ENCODE results near the gene KRT40. TPM values are rescaled to one million over a fixed set of nuclear protein-coding genes. Genes with fewer than 3 reads are reported as not detected.

The KRT40 gene
- total RNA-seq, 4 donors from 2014 or later = not detected

DNA sequence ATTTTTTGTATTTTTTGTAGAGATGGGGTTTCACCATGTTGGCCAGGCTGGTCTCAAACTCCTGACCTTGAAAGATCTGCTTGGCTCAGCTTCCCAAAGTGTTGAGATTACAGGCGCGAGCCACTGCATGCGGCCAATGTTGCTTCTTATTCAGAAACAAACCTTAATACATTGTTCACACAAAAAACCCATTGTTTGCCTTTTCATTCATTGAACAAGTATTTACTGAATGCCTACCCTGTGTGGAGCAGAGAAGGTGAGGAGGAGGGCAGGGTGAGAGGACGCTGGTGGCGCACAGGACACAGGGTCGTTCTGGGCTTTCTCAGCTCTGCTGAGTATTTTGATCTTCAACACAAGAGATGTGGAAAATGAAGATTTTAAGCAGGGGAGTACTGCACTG is 38.7 kb downstream of the KRT40 start:
- ATAC-seq (no peak), DNase-seq (no peak)
- Histone ChIP-seq H3K27me3 (peaks cover 6 to 15% (median 8%) of the 10 kb centered on the region in 3 donors), H3K36me3 (no peaks in the 10 kb centered on the region), H3K9me3 (no peaks in the 10 kb centered on the region), H3K27ac (no peak overlapping the region), H3K4me3 (no peak overlapping the region), H3K4me1 (peaks cover 0 to 4% of the 10 kb centered on the region in 2 donors)
- in situ Hi-C loops (cut with MboI; ENCODE audit: low sequenced_read_pairs in 4 of 4) (no loop called here), intact Hi-C loops (cut with DNase I; ENCODE audit: low total_unique reads) (no loop called here)
- TF ChIP-seq, protein P1, sequence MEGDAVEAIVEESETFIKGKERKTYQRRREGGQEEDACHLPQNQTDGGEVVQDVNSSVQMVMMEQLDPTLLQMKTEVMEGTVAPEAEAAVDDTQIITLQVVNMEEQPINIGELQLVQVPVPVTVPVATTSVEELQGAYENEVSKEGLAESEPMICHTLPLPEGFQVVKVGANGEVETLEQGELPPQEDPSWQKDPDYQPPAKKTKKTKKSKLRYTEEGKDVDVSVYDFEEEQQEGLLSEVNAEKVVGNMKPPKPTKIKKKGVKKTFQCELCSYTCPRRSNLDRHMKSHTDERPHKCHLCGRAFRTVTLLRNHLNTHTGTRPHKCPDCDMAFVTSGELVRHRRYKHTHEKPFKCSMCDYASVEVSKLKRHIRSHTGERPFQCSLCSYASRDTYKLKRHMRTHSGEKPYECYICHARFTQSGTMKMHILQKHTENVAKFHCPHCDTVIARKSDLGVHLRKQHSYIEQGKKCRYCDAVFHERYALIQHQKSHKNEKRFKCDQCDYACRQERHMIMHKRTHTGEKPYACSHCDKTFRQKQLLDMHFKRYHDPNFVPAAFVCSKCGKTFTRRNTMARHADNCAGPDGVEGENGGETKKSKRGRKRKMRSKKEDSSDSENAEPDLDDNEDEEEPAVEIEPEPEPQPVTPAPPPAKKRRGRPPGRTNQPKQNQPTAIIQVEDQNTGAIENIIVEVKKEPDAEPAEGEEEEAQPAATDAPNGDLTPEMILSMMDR (IDR thresholded peaks at IDR 0.05 in 4 of 5, conservative IDR thresholded peaks at IDR 0.05 in 1 of 5) = no peak
- TF ChIP-seq POLR2A (IDR thresholded peaks at IDR 0.05) = no peak

DNA sequence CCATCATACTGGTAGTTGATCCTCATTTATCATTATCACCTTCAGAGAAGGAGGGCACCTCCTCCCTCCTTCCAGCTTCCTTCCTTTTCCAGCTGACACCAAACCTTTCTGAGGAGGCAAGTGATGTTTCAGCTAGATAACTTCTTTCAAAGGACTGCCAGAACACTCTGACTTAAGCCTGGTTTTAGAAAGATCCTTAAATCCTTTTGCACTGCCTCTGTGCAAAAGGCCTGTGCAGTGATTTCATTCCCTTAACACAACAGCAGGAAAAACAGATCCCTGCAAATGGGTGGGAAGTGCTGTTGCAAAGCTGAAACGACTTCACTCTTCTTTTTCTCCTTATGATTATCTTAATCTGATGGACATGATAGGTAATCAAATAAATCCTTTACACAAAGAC is 39.6 kb downstream of the KRT40 start:
- TF ChIP-seq POLR2A (IDR thresholded peaks at IDR 0.05) = no peak
- TF ChIP-seq, protein P1 (IDR thresholded peaks at IDR 0.05 in 4 of 5, conservative IDR thresholded peaks at IDR 0.05 in 1 of 5) = no peak
- Histone ChIP-seq H3K27ac (no peak overlapping the region), H3K9me3 (no peaks in the 10 kb centered on the region), H3K36me3 (no peaks in the 10 kb centered on the region), H3K27me3 (peaks cover 6 to 15% (median 8%) of the 10 kb centered on the region in 3 donors), H3K4me3 (no peak overlapping the region), H3K4me1 (no peaks in the 10 kb centered on the region)
- intact Hi-C loops (cut with DNase I; ENCODE audit: low total_unique reads) (no loop called here), in situ Hi-C loops (cut with MboI; ENCODE audit: low sequenced_read_pairs in 4 of 4) (no loop called here)
- no peak for DNase-seq
- ATAC-seq = no peak

DNA sequence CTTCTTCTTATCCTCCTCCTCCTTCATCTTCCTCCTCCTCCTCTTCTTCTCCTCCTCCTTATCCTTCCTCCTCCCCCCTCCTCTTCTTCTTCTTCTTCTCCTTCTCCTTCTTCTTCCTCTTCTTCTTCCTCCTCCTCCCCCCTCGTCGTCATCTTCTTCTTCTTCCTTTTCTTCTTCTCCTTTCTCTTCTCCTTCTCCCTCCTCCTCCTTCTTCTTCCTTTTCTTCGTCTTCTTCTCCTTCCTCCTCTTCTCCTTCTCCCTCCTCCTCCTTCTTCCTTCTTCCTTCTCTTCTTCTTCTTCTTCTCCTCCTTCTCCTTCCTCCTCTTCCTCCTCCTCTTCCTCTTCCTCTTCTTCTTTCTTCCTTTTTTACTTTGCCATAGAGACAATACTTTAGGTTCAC is 41.6 kb downstream of the KRT40 start:
- in situ Hi-C loops (cut with MboI; ENCODE audit: low sequenced_read_pairs in 4 of 4) = no loop called here
- intact Hi-C loops (cut with DNase I; ENCODE audit: low total_unique reads) = no loop called here
- TF ChIP-seq, protein P1 (IDR thresholded peaks at IDR 0.05 in 4 of 5, conservative IDR thresholded peaks at IDR 0.05 in 1 of 5) = no peak
- TF ChIP-seq POLR2A (IDR thresholded peaks at IDR 0.05) = no peak

DNA sequence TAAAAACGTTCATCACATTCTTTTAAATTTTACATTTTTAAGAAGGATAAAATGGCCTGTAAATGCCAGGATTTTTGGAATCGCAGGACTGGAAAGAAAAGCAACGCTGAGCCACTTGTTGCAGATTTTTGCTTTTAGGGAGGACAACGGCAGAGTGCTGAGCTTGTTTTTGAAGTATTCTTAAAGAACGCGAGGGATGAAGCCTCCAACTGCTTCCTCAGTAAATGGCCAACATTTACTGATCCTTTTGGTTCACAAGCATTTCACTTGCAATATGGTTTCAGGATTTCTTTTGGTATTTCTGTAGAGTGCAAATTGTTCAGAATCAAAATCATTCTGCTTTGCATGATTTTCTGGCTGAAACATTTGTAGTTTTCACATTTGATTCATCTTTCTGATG is 43.9 kb downstream of the KRT40 start:
- no peak overlapping the region for H3K4me3 ChIP-seq
- peaks cover 0 to 2% (median 0%) of the 10 kb centered on the region in 3 donors for H3K27me3 ChIP-seq
- ATAC-seq (no peak), DNase-seq (no peak)
- intact Hi-C loops (cut with DNase I; ENCODE audit: low total_unique reads) = no loop called here
- H3K4me1 ChIP-seq = peaks cover 0 to 6% of the 10 kb centered on the region in 2 donors
- no peak for TF ChIP-seq POLR2A (IDR thresholded peaks at IDR 0.05)
- TF ChIP-seq, protein P1 (IDR thresholded peaks at IDR 0.05 in 4 of 5, conservative IDR thresholded peaks at IDR 0.05 in 1 of 5) = no peak
- no peaks in the 10 kb centered on the region for H3K36me3 ChIP-seq
- no peak overlapping the region for H3K27ac ChIP-seq
- in situ Hi-C loops (cut with MboI; ENCODE audit: low sequenced_read_pairs in 4 of 4) = no loop called here
- H3K9me3 ChIP-seq = no peaks in the 10 kb centered on the region

More for the DNA sequence above, 41.6 kb downstream of the KRT40 start:
- Histone ChIP-seq H3K27ac (no peak overlapping the region), H3K4me1 (peaks cover 0 to under 1% of the 10 kb centered on the region in 2 donors), H3K4me3 (no peak overlapping the region), H3K27me3 (peaks cover 0 to 2% (median 0%) of the 10 kb centered on the region in 3 donors), H3K36me3 (no peaks in the 10 kb centered on the region), H3K9me3 (no peaks in the 10 kb centered on the region)
- DNase-seq = no peak
- ATAC-seq = no peak

DNA sequence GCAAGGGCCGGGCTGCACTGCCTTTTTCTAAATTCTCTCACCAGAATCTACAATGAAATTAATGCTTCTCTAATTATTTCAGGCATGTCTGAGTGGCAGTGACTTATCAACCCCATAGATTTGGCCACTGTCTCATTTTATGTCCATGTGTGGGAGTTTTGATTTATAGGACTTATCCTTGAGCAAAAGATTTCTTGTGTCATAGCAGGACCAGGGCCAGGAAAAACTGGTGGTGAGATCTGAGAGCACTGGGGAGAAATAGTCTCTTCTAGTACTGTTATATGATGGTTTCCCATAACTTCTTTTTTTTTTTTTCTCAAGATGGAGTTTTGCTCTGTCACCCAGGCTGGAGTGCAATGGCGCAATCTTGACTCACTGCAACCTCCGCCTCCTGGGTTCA is 45.1 kb downstream of the KRT40 start:
- Histone ChIP-seq H3K27ac (no peak overlapping the region), H3K27me3 (peaks cover 0 to 2% (median 0%) of the 10 kb centered on the region in 3 donors), H3K36me3 (no peaks in the 10 kb centered on the region), H3K4me3 (no peak overlapping the region), H3K4me1 (peaks cover 0 to 6% of the 10 kb centered on the region in 2 donors), H3K9me3 (no peaks in the 10 kb centered on the region)
- intact Hi-C loops (cut with DNase I; ENCODE audit: low total_unique reads) = no loop called here
- in situ Hi-C loops (cut with MboI; ENCODE audit: low sequenced_read_pairs in 4 of 4) = no loop called here
- ATAC-seq = no peak
- no peak for TF ChIP-seq POLR2A (IDR thresholded peaks at IDR 0.05)
- TF ChIP-seq, protein P1 (IDR thresholded peaks at IDR 0.05 in 4 of 5, conservative IDR thresholded peaks at IDR 0.05 in 1 of 5) = no peak
- no peak for DNase-seq

All from gastrocnemius medialis (tissue), 4 donors.